Breast epithelium (tissue), 3 donors: ENCODE measurements around the gene SNAPC2.

ENCODE experiments used
- CTCF ChIP-seq, 3 donors: fragments of 450-650 bp; IDR thresholded peaks; one replicate each; pipeline ENCODE4 v1.5.1; 2016 to 2017; ENCODE audit warnings: antibody characterized with exemption in 3 of 3, mild to moderate bottlenecking in 3 of 3, moderate library complexity in 3 of 3
- POLR2A ChIP-seq: fragments of 450-650 bp; IDR thresholded peaks from one replicate; pipeline ENCODE4 v1.6.1; 2016; ENCODE audit warnings: antibody characterized with exemption, mild to moderate bottlenecking, moderate library complexity

DNA sequence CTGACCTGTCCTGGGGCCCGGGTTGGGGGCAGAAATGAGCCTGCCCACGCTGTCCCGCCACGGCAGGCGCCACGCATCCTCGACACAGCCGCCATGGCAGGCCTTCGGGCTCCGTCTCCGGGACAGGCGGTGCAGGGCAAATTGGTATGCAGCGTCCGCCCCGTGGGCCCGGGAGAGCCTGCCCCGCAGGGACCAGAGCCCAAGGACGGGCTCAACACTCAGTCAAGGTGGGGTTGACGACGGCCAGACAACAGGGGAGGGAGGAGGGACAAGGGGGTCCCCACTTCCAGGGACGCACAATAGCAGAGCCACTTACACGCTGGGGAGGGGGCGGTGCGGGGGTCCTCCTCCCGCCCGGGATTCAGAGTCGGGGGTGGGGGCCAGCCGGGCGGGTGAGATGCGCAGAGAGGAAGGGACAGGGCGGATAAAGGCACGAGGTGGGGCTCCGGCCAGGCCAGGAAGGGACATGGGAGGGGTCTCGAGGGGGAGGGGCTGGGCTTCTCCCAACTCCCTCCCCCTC is 4.6 kb downstream of the SNAPC2 start:
- TF ChIP-seq CTCF (IDR thresholded peaks at IDR 0.05) = no peak
- no peak for TF ChIP-seq POLR2A
